HG02840 (cell line): Measurements from ENCODE around the gene CFAP46.
"Not testable (repeated sequence)": the region's sequence is repeated elsewhere in the genome, so short reads cannot be mapped to it uniquely, and the experiment has no call there.

ENCODE experiments used
- ATAC-seq: cut with Tn5 transposase; IDR thresholded peaks from one replicate; pipeline ENCODE4 v1.9.1; 2021; ENCODE audit warnings: mild to moderate bottlenecking, moderate library complexity, moderate number of reproducible peaks; ENCODE audit not compliant: unreplicated experiment, low FRiP score

The CFAP46 gene

GRCh38 chr10:132784866-132785722 lies 157.3 kb downstream of the CFAP46 start:
- no peak for ATAC-seq

GRCh38 chr10:132783940-132784865 lies 158.2 kb downstream of the CFAP46 start:
- ATAC-seq = no peak

GRCh38 chr10:132783165-132783939 lies 159.0 kb downstream of the CFAP46 start:
- no peak for ATAC-seq

GRCh38 chr10:132781556-132781955 lies 160.8 kb downstream of the CFAP46 start:
- ATAC-seq = no peak

- ATAC-seq = no peak
Measured at GRCh38 chr10:132780356-132780755, 162.0 kb downstream of the CFAP46 start.

- ATAC-seq = no peak
Measured at GRCh38 chr10:132779549-132780294, 162.6 kb downstream of the CFAP46 start.

- no peak for ATAC-seq
Measured at GRCh38 chr10:132777441-132777840, 164.9 kb downstream of the CFAP46 start.

GRCh38 chr10:132776821-132777220 lies 165.5 kb downstream of the CFAP46 start:
- ATAC-seq = no peak

GRCh38 chr10:132776186-132776585 lies 166.2 kb downstream of the CFAP46 start:
- no peak for ATAC-seq

- ATAC-seq = no peak
Measured at GRCh38 chr10:132774902-132775863, 167.2 kb downstream of the CFAP46 start.

GRCh38 chr10:132774181-132774901 lies 168.0 kb downstream of the CFAP46 start:
- no peak for ATAC-seq

GRCh38 chr10:132772816-132773215 lies 169.6 kb downstream of the CFAP46 start:
- ATAC-seq = not testable (repeated sequence)

- no peak for ATAC-seq
Measured at GRCh38 chr10:132770061-132771021, 172.0 kb downstream of the CFAP46 start.

- no peak for ATAC-seq
Measured at GRCh38 chr10:132768346-132769248, 173.8 kb downstream of the CFAP46 start.

- no peak for ATAC-seq
Measured at GRCh38 chr10:132766291-132766690, 176.1 kb downstream of the CFAP46 start.

GRCh38 chr10:132765435-132765834 lies 176.9 kb downstream of the CFAP46 start:
- ATAC-seq = no peak
